HG03045 (cell line): ENCODE data around the gene CD33.
"Not testable (repeated sequence)": the region's sequence is repeated elsewhere in the genome, so short reads cannot be mapped to it uniquely, and the experiment has no call there.

ENCODE experiments used
- ATAC-seq: cut with Tn5 transposase; IDR thresholded peaks from one replicate; pipeline ENCODE4 v1.9.1; 2021; ENCODE audit warnings: mild to moderate bottlenecking, moderate library complexity; ENCODE audit not compliant: unreplicated experiment

The CD33 gene

GRCh38 chr19:51224898-51225393 lies at the start of gene CD33:
Gene CD33 (plus strand): TSS chr19:51225080. CDS start chr19:51225119, 39 bp downstream.
- ATAC-seq: not testable (repeated sequence)

DNA sequence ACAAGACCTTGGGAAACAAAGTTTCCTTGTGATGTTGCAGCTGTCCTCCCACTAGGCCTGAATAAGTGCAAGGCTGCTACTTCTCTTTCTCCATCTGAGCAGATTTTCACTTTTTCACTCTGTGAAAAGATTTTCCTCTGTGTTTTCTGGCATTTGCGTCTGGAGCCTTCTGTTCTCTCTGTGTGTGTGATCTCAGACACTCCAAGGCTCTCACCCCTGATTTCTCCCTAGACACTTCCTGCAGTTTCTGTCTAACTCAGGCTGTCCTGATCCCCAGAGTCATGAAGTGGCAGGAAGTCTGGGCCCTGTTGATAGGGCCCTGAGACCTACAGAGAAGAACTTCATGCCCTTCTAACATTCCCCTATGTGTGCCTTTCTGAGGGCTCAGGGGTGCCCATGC lies 45.6 kb upstream of the CD33 start:
- no peak for ATAC-seq

- no peak for ATAC-seq
These were observed 43.4 kb upstream of the CD33 start for GRCh38 chr19:51181377-51181912.

- ATAC-seq: no peak
These were observed 42.9 kb upstream of the CD33 start for GRCh38 chr19:51181913-51182419.

- no peak for ATAC-seq
These were observed 41.3 kb upstream of the CD33 start for GRCh38 chr19:51183629-51184028.

DNA sequence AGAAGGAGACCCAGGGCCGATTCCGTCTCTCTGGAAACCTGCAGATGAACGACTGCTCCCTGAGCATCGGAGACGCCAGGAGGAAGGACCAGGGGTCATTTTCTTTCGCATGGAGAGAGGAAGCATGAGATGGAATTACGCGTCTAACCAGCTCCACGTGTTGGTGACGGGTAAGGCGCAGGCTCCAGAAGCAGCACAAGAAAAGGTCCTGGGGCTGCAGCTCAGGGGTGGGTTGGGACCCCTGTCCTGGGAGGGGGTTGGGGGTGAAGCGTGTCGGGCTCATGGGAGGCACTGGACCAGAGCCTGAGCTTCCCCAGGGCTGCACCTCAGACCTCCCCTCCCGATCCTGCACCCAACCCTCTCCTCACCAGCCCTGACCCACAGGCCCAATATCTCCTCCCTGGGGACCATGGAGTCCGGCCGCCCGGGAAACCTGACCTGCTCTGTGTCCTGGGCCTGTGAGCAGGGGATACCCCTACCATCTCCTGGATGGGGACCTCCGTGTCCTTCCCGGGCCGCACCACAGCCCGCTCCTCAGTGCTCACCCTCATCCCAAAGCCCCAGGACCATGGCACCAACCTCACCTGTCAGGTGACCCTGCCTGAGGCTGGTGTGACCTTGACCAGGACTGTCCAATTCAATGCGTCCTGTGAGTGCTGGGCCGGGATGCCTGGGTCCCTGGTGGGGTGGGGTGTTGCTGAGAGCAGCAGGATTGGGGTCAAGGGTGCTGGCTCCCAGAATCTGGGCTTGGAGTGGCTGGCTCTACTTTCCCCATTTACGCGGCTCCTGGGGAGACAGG lies 39.6 kb upstream of the CD33 start:
- ATAC-seq: no peak

DNA sequence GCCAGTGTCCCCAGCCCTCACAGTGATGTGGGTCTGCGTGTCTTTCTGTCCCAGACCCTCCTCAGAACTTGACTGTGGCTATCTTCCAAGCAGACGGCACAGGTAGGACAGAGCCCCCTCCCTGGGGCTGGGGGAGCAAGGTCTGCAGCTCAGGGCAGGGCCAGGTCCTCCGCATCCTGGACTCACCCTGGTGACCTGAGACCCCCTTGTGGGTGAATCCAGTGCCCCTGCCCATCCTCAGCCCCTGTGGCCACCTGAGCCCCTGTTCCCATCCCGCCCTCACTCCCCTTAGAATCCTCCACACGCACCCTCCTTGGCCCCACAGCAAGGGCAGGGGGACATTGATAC lies 39.0 kb upstream of the CD33 start:
- ATAC-seq: no peak

- no peak for ATAC-seq
These were observed 38.6 kb upstream of the CD33 start for GRCh38 chr19:51186323-51186722.

DNA sequence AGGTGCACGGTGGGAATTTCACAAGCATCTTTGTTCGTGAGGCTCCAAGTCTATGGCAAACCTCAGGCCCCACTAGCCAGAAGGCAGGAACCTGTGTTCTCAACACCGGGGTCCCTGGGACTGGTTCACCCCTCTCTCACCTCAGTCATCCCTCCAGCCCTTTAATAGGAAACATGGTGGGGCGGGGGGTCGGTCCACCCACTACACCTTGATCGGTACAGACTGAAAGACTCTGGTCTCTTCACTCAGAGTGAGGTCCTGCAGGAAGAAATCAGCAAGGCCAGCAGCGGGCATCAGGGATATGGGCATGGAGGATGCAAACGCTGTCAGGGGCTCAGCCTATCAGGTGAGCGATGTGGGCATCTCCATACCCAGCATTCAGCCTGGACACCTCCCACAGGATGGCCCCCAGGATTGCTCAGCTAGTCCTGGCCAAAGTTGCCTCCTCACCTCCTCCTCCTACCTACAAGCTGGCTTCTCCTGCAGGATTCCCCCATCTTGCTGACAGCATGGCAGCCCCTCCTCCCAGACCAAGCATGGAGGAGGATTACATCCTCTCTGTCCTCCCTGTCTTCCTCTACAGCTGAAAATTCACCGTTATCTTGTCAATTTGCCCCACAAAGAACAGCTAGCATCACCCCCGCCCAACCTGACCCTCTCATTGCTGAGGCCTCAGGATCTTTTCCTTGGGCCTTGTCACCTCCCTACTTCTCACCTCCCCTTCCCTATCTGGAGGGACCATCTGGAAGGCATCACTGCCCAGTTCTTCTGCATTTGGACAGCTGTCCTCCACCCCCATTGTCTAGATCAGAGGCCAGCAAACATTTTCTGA lies 37.3 kb upstream of the CD33 start:
- no peak for ATAC-seq

DNA sequence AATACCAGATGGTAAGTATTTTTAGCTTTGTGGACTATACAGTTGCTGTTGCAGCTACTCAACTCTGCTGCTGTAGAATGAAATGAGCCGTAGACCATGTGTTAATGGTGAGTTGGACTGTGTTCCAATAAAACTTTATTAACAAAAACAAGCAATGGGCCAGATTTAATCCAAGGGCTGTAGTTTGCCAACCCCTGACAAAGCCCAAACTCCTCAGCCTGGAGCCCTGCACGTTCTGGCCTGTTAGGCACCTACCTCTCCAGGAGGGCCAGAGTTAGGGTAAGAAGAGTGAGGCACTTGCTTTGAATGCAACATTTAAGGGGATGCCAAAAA lies 36.7 kb upstream of the CD33 start:
- no peak for ATAC-seq

GRCh38 chr19:51192689-51193088 lies 32.2 kb upstream of the CD33 start:
- ATAC-seq: no peak

DNA sequence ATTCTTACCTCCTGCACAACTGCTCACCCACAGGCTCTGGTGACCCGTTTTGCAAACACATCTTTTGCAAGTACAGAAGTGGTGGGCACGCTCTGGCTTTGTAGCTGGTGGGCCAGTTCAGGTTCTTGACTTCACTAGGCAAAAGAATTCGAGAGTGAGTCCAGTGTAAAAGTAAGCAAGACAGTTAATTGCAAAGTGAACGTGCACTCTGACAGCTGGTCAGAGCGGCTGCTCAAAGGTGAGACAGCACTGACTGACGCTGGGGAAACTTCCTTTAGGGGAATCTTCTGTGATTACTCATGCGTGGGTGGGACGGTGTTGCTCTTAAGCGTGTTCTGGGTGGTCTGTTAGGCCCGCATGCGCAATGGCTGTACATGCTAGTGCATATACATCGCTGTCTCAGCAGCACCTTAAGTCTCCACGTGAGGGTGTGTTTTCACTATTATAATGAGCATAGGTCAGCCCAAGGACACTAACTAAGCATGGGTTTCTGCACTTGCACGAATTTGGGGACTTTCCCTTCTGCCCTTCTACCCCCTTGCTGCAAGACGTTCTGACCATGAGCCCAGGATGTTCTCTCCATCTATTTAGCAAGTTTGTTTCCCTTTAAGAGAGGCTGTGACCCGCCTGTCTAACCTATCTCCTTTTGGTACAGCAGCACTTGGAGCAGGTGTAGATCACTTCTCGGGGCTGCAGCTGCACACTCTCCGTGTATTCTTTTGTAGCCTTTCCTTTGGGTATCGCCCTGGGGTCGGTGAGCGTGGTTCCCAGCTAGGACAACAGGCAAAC lies 30.2 kb upstream of the CD33 start:
- no peak for ATAC-seq

DNA sequence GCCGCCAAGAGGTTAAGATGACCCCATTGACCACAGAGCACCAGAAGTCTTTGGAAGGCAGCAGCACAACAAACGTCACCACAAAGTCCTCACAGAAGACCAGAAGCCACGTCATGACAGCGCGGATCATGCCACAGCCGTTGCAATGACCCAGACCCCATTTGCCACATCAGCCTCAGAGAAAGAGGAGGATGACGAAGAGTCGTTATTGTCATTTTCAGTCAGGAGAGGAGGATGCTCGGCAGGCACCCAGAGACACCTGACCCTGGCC lies 29.6 kb upstream of the CD33 start:
- no peak for ATAC-seq

GRCh38 chr19:51195616-51196015 lies 29.3 kb upstream of the CD33 start:
- no peak for ATAC-seq

GRCh38 chr19:51196181-51196580 lies 28.7 kb upstream of the CD33 start:
- no peak for ATAC-seq

DNA sequence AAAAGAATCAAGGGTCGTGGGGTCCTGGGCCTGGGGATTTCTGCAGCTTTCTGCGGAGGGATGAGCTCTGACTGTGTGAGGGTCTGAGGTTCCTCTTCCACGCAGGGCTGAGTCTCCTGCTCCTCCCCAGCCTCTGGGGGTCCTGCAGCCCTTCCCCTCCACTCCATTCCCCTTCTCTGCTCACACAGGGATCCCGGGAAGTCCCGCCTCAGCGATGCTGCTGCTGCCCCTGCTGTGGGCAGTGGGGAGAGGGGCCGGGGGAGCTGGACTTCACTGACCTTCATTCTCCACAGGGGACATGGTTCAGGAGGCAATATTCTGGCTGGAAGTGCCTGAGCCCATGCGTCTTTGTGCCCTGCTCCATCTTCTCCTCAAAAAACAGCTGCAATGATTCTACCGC lies 26.2 kb upstream of the CD33 start:
- ATAC-seq: no peak

- ATAC-seq: no peak
These were observed 24.7 kb upstream of the CD33 start for GRCh38 chr19:51200071-51200666.

DNA sequence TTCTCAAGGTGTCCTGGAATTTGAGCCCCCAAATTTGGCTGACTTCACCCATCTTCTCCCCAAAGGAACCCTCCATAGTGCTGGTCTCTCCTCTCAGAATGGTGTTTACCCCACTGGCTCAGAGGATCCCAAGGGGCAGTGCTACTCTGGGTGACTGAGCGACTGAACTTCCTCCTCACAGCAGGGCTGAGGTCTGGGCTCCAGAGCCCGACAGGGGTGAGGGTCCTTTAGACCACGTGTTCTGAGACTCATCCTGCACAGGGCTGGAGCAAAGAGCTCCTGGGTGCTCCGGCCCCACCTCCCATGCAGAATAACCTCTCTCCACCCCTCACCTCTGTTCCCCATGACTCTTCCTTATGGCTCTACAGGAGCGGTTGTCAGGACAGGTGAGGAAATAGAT lies 23.2 kb upstream of the CD33 start:
- ATAC-seq: no peak

DNA sequence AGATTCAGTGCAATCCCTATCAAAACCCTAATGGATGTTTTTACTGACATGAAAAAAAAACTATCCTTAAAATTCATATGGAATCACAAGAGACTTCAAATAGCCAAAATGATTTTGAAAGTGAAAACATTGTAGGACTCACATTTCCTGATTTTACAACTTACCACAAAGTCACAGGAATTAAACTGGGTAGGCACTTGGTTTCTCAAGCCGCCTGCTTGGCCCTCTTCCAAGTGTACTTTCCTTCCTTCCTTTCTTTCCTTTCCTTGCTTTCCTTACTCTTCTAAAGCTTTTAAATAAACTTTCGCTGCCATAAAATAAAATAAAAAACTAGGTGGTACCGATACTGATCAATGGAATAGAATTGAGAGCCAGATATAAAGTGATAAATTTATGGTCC lies 21.0 kb upstream of the CD33 start:
- no peak for ATAC-seq

GRCh38 chr19:51204321-51204720 lies 20.6 kb upstream of the CD33 start:
- ATAC-seq: no peak

DNA sequence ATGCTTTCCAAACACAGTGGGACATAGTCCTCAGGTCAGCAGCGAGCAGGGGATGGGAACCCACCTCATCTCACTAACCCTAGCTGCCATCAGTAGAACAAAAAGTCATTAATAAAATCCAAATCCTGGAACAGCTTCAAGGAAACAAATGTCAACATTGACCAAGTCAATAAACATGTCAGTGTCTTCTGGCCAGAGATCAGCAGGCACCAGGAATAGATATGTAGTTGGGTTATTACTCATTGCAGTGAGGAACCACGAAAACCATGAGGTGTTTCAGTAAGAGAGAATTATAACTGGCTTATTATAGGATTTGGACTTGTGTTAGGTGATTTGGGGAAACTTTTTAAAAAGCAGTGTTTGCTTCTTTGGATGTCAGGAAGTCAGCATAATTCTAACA lies 17.1 kb upstream of the CD33 start:
- ATAC-seq: no peak
